Measurements from ENCODE around the gene FAM47E.

The FAM47E gene

GRCh38 chr4:76266627-76267026 is 15.1 kb downstream of the FAM47E start:
- TF ChIP-seq, protein P1, sequence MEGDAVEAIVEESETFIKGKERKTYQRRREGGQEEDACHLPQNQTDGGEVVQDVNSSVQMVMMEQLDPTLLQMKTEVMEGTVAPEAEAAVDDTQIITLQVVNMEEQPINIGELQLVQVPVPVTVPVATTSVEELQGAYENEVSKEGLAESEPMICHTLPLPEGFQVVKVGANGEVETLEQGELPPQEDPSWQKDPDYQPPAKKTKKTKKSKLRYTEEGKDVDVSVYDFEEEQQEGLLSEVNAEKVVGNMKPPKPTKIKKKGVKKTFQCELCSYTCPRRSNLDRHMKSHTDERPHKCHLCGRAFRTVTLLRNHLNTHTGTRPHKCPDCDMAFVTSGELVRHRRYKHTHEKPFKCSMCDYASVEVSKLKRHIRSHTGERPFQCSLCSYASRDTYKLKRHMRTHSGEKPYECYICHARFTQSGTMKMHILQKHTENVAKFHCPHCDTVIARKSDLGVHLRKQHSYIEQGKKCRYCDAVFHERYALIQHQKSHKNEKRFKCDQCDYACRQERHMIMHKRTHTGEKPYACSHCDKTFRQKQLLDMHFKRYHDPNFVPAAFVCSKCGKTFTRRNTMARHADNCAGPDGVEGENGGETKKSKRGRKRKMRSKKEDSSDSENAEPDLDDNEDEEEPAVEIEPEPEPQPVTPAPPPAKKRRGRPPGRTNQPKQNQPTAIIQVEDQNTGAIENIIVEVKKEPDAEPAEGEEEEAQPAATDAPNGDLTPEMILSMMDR (conservative IDR thresholded peaks at IDR 0.05; ENCODE audit: low read depth, low read length): no peak
- DNase-seq (ENCODE audit: low read depth): no peak
- H3K4me3 ChIP-seq (ENCODE audit: low read depth, low read length): no peak overlapping the region

DNA sequence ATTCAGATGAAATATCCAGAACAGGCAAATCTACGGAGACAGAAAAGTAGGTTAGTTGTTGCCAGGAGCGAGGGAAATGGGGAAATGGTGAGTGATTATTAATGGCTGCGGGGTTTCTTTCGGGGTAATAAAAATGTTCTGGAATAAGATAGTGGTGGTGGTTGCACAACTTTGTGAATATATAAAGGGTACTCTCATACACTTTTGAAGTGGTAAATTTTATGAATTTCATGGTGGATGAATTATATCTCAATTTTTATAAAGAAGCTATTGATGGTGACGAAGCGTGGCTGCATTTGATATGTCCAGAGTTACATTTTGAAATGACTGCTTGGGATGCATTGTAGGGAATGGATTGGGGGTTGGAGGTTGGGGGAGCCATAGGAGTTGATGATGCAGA is 16.3 kb downstream of the FAM47E start:
- no peak for DNase-seq (ENCODE audit: low read depth)
- no peak overlapping the region for H3K4me3 ChIP-seq (ENCODE audit: low read depth, low read length)

DNA sequence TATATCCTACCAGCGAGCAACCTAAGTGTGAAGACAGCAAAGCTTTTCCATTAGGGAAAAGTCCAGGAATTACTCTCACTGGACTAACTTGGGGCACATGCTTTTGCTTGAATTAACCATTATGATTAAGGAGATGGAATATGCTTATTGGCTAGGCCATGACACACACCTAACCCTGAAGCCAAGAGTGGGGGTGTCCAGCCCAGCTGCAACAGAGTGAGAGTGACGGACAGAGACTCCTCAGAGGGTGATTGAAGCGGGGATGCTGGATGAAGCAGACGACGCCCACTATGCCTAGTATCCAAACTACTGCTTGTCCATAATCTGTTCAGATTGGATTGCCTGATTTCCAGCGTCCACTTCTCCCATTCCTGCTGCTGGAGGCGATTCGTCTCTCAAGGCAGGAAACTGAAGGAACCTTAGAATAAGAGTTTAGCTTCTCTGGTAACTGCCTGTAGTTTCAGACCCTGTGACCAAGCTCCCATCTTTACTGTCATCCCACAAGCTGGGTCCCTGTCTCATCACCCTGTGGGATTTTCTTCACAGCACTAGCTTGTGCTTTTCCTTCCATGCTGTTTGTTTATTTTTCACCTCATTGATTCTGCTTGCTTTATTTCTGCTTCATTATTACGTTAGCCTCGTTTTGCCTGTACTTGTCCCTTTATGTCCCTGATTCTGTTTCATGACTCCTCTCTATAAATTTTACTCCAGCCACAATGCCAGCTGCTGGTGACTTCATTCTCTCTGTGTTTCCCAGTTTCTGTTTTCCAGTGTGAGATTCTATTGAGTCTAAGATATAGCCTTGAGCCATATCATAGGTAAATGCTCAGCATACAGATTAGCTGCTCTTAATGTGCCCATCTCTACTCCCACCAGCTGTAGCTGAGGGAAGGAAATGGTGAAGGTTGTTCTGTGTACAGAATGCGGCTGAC is 19.0 kb downstream of the FAM47E start:
- TF ChIP-seq, protein P1 (conservative IDR thresholded peaks at IDR 0.05; ENCODE audit: low read depth, low read length): no peak
- DNase-seq (ENCODE audit: low read depth): no peak
- H3K4me3 ChIP-seq (ENCODE audit: low read depth, low read length): no peak overlapping the region

More for the DNA sequence above, 16.3 kb downstream of the FAM47E start:
- TF ChIP-seq, protein P1 (conservative IDR thresholded peaks at IDR 0.05; ENCODE audit: low read depth, low read length): no peak

DNA sequence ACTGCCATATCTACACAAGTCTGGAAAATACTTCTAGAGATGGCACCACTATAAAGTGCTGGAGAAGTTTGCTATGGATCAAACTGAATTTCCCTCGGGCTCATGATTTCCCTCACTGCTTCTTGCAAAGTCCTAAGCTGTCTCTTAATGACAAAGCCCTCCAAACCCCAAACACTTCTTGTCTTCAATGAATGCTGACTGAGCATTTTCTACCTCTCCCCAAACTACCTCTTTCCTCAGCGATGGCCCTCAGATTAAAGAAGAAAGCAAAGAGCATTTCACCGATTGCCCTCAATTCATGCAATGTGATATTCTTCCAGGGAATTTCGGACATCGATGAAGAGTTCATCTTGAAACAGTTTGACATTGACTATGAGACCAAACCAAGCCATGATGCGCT is 19.7 kb downstream of the FAM47E start:
- DNase-seq (ENCODE audit: low read depth): no peak
- H3K4me3 ChIP-seq (ENCODE audit: low read depth, low read length): no peak overlapping the region
- TF ChIP-seq, protein P1 (conservative IDR thresholded peaks at IDR 0.05; ENCODE audit: low read depth, low read length): no peak

GRCh38 chr4:76272073-76272472 is 20.6 kb downstream of the FAM47E start:
- no peak overlapping the region for H3K4me3 ChIP-seq (ENCODE audit: low read depth, low read length)
- TF ChIP-seq, protein P1 (conservative IDR thresholded peaks at IDR 0.05; ENCODE audit: low read depth, low read length): no peak
- DNase-seq (ENCODE audit: low read depth): no peak

GRCh38 chr4:76272582-76272981 is 21.1 kb downstream of the FAM47E start:
- TF ChIP-seq, protein P1 (conservative IDR thresholded peaks at IDR 0.05; ENCODE audit: low read depth, low read length): no peak
- no peak overlapping the region for H3K4me3 ChIP-seq (ENCODE audit: low read depth, low read length)
- DNase-seq (ENCODE audit: low read depth): no peak

DNA sequence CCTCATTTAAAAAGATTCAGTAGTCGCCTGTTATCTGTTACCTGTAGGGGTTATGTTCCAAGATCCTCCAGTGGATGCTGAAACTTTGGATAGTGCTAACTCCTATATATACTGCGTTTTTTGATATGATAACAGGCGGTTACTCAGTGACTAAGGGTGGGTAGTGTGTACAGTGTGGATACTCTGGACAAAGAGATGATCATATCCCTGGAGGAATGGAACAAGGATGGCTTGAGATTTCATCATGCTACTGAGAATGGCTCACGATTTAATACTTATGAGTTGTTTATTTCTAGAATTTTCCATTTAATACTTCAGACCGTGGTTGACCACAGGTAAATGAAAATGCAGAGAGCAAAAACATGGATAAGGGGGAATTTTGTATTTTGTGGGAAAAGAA is 21.5 kb downstream of the FAM47E start:
- no peak overlapping the region for H3K4me3 ChIP-seq (ENCODE audit: low read depth, low read length)
- no peak for DNase-seq (ENCODE audit: low read depth)
- TF ChIP-seq, protein P1 (conservative IDR thresholded peaks at IDR 0.05; ENCODE audit: low read depth, low read length): no peak
